Epithelial cell of esophagus (primary cell): ENCODE results near the gene PGBD5.

Source experiments
- DNase-seq: peaks from one replicate; pipeline ENCODE4 v3.0.0; 2010; ENCODE audit warnings: low read depth
- H3K4me3 ChIP-seq: 2 replicates; pipeline ENCODE4 v1.5.1; 2011; ENCODE audit warnings: mild to moderate bottlenecking, low read length, control low read depth
- TF ChIP-seq, protein P1 (sequence below): IDR thresholded peaks from 2 replicates; pipeline ENCODE4 v1.5.1; 2011; ENCODE audit warnings: low read depth, mild to moderate bottlenecking, low read length, control low read depth, inconsistent platforms; ENCODE audit not compliant: insufficient read depth; ENCODE audit errors: missing control alignments

Gene PGBD5

DNA sequence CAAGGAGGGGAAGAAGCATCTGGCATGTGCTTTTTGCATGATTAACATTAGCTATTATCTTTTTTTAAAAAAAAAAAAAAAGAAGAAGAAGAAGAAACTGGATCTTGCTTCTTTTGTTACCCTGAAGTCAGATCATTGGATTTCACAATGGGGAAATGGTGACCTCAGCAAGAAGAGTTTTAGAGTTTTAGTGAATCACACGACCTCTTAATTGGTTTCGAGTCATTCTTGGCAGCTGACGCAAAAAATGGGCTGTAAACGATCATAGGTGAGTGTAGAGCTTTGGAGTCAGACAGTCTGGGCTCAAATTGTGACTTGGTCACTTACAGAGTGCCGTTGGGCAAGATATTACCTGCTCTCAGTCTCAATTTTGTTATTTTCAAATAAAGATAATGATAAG is 33.3 kb upstream of the PGBD5 start:
- no peak overlapping the region for H3K4me3 ChIP-seq

DNA sequence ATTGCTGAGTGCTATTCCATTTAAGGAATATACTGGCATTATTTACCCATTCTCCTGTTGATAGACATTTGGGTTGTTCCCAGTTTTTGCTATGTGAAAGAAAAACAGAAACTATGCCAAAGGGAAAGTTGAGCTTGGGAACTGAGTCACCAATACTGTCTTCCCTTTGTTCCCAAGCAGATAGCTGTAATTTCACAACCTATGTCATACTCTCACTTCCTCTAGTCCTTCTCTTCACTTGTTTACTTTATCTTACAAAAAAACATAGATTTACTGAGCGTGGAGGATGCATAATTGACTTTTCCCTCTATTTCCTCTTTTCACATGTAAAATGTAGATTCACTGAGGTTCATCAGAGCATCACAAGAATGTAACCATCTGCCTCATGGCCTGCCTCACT is 32.4 kb upstream of the PGBD5 start:
- no peak overlapping the region for H3K4me3 ChIP-seq
- peak; percentile 84 for DNase-seq
- TF ChIP-seq, protein P1, sequence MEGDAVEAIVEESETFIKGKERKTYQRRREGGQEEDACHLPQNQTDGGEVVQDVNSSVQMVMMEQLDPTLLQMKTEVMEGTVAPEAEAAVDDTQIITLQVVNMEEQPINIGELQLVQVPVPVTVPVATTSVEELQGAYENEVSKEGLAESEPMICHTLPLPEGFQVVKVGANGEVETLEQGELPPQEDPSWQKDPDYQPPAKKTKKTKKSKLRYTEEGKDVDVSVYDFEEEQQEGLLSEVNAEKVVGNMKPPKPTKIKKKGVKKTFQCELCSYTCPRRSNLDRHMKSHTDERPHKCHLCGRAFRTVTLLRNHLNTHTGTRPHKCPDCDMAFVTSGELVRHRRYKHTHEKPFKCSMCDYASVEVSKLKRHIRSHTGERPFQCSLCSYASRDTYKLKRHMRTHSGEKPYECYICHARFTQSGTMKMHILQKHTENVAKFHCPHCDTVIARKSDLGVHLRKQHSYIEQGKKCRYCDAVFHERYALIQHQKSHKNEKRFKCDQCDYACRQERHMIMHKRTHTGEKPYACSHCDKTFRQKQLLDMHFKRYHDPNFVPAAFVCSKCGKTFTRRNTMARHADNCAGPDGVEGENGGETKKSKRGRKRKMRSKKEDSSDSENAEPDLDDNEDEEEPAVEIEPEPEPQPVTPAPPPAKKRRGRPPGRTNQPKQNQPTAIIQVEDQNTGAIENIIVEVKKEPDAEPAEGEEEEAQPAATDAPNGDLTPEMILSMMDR = no peak

More for the DNA sequence above, 33.3 kb upstream of the PGBD5 start:
- DNase-seq = peak; percentile 88
- TF ChIP-seq, protein P1 = no peak

DNA sequence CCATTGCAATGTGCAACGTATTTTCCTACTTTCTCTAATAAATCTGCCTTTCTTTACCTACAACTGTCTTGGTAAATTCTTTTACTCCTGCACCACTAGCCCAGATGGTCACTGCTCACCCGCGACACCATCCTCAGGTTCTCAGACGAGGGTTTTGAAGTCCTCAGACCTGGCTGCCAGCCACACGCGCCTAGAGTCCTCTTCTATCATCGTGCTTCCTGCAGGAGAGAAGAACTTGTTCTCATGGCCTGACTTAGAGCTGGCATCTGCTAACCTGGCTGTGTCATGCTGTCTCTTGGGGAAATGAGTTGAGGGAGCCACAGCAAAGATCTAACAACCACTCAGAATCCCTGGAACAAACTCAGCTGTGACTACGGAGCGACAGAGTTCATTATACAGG is 30.3 kb upstream of the PGBD5 start:
- no peak overlapping the region for H3K4me3 ChIP-seq
- no peak for DNase-seq
- TF ChIP-seq, protein P1 = no peak

DNA sequence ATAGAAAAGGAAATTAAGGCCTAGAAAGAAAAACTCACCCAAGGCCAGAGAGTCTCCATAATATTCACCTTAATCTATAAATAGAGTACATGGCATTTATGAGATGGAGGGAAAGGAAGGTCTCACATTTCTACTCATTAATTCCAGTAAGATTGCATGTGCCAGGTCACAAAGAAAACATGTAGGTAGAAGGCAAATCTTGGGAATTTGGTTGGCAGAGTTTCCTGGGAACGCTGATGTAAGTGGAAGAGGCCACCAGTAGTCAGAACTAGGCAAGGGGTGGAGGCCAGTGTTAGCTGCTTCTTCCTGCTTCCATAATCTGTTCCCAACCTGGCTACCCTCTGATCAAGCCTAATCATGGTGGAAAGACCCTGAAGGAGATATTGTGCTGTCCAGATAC is 29.2 kb upstream of the PGBD5 start:
- TF ChIP-seq, protein P1 = no peak
- no peak for DNase-seq

DNA sequence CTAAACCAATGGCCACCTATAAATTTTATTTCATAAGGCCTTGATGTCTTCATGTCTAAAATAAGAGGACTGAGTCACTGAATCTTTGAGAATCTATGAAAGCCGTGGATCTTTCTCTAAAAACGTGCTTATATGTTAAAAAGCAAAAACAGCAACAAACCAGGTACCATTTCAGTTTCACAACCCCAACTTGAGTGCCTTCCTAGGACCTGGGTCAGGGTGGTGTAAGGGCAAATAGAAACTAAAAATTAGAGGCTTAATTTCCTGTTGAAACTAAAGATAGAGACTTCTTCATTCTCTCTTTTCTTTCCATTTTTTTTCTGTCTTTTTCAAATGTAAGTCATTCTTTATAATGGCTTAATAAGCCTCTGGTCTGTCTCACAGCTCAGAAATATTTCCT is 27.2 kb upstream of the PGBD5 start:
- H3K4me3 ChIP-seq = no peak overlapping the region
- TF ChIP-seq, protein P1 = no peak
- no peak for DNase-seq

More for the DNA sequence above, 29.2 kb upstream of the PGBD5 start:
- no peak overlapping the region for H3K4me3 ChIP-seq

DNA sequence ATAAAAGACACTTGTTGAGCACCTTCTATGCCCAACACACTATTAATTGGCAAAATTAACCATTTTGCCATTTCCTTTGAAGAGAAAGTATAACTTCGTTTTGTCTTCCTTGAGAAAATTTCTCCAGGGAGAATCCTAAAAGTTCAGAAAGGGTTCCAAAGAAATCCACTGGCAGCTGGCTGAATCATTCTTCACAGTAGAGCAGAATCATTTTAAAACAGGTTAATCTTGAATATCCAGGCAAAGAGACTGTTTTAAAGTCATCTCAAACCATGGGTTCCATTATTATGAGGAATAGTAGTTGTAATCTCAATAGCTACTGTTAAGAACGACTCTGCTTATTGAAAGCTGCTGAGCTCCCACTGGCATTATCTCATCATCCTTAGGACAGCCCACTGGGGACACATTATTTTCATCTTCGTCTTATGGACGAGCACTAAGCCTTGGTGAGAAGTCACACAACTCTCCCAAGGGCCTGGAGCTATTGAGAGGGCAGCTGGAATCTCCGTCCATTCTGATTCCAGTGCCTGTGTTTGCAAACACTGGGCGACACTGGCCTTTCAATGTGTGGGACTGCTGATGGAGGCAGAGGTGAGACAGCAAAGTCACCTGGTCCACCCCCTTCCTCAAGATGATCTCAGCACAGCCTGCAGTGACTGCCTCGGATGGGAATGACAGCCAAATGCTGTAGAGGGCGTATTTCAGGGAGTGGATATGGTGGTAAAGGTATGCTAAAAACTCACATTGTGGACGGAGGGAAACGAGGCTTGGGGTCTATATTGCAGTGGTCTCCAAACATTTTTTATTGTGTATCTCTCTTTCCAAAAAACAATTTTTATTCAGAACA is 15.3 kb upstream of the PGBD5 start:
- DNase-seq = no peak
- TF ChIP-seq, protein P1 = no peak
- H3K4me3 ChIP-seq = no peak overlapping the region

DNA sequence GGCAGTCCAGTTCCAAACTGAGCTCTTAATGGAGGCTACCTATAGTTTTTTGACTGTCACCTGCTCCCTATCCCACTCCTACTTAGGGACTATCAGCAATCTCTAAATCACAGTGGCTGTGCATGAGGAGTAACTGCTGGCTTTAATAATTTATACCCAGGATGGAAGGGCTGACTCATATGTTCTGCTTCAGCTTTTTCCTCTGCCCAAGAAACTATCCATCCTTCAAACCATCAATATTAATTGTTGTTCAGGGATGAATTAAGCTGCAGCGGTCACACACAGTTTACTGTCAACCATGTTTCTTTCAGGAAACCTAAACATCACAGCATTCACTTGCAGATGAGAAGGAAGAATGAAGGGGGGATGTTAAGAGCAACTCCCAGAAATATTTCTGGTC is 9.0 kb upstream of the PGBD5 start:
- no peak overlapping the region for H3K4me3 ChIP-seq
- TF ChIP-seq, protein P1 = no peak
- no peak for DNase-seq
